OCI-LY3 (cell line): ENCODE data around the gene ZNF33A.

Source experiments
- EZH2phosphoT487 ChIP-seq: fragments of 200-600 bp; shearing (Covaris generic); IDR thresholded peaks from 2 replicates; pipeline ENCODE4 v1.6.1; 2018; ENCODE audit warnings: antibody characterized with exemption, mixed run types, low read depth
- TF ChIP-seq, protein P1 (sequence below): fragments of 200-600, 300-600 bp; sonication (generic); IDR thresholded peaks from 2 replicates; pipeline ENCODE4 v1.5.1; 2014; ENCODE audit warnings: antibody characterized with exemption, low read length, low read depth

DNA sequence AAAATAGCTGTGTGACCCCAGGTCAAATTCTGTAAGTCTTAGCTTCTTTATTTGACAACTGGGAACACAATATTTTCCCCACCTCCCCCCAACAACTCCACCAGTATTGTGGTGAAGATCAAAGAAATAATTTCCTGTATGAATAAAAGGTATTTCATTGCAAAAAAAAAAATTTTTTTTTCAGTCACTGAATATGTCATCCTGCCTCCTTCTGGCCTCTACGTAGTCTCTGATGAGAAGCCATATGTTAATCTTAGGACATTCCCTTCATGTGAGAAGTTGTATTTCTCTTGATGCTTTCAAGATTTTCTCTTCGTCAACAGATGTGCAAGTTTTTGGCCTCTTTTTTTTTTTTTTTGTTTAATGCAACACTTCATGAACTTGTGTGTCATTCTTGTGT, 33.0 kb downstream of the ZNF33A start:
- TF ChIP-seq, protein P1, sequence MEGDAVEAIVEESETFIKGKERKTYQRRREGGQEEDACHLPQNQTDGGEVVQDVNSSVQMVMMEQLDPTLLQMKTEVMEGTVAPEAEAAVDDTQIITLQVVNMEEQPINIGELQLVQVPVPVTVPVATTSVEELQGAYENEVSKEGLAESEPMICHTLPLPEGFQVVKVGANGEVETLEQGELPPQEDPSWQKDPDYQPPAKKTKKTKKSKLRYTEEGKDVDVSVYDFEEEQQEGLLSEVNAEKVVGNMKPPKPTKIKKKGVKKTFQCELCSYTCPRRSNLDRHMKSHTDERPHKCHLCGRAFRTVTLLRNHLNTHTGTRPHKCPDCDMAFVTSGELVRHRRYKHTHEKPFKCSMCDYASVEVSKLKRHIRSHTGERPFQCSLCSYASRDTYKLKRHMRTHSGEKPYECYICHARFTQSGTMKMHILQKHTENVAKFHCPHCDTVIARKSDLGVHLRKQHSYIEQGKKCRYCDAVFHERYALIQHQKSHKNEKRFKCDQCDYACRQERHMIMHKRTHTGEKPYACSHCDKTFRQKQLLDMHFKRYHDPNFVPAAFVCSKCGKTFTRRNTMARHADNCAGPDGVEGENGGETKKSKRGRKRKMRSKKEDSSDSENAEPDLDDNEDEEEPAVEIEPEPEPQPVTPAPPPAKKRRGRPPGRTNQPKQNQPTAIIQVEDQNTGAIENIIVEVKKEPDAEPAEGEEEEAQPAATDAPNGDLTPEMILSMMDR: no peak
- TF ChIP-seq EZH2phosphoT487: no peak
